Fibroblast of peridontal ligament (primary cell): ENCODE measurements around the gene GAB2.
A peak's percentile ranks its signal among the peaks of the same experiment; 100 is the strongest.
"Not testable (repeated sequence)": the region's sequence is repeated elsewhere in the genome, so short reads cannot be mapped to it uniquely, and the experiment has no call there.

ENCODE experiments used
- DNase-seq: peaks from one replicate; pipeline ENCODE4 v3.0.0-alpha.2; 2010; ENCODE audit errors: extremely low read depth

GAB2 gene, protein sequence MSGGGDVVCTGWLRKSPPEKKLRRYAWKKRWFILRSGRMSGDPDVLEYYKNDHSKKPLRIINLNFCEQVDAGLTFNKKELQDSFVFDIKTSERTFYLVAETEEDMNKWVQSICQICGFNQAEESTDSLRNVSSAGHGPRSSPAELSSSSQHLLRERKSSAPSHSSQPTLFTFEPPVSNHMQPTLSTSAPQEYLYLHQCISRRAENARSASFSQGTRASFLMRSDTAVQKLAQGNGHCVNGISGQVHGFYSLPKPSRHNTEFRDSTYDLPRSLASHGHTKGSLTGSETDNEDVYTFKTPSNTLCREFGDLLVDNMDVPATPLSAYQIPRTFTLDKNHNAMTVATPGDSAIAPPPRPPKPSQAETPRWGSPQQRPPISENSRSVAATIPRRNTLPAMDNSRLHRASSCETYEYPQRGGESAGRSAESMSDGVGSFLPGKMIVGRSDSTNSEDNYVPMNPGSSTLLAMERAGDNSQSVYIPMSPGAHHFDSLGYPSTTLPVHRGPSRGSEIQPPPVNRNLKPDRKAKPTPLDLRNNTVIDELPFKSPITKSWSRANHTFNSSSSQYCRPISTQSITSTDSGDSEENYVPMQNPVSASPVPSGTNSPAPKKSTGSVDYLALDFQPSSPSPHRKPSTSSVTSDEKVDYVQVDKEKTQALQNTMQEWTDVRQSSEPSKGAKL

DNA sequence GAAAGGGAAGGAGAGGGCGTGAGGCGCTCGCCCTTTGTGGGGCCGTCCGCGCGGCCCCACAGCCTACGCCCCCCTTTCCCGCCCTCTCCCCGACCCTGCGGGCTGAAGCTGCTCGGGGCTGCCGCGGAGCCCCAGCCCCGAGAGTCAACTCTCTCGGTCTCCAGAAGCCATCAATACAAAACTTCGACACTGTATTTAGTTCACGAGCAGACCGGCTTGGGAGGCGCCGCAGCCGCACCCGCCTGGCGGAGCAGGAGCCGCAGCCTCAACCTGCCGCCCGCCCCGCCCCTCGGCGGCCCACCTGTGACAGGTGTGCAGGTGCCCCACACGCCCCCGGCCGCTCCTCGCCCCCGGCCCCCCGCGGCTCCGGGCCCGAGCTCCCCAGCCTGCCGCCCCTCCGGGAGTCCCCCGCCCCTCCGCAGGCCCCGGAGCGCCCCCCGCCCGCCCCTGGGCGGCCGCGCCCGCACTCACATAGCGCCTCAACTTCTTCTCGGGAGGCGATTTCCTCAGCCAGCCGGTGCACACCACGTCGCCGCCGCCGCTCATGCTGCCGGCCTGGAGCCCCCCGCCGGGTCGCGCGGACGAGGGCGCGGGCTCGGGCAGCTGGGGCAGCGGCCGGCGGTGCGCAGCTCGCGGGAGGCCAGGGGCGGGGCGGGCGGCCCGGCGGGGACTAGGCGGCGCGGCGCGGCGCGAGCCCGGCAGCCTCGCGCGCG is at the start of gene GAB2:
TSS of gene GAB2 (minus strand) at position 646 of the 713 bp plus-strand sequence. CDS start at position 546, 100 bp downstream.
- no peak for DNase-seq

DNA sequence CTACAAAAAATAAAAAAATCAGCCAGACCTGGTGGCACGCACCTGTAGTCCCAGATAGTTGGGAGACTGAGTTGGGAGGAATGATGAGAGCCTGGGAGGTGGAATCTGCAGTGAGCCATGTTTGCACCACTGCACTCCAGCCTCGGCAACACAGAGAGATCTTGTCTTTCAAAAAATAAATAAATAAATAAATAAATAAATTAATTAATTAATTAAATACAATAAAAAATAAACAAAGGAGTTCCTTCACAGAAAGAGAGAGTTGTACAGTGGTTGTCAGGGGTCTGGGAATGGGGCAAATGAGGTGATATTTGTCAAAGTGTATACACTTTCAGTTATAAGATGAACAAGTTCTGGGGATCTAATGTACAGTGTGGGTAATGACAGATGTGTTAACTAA is 49.8 kb upstream of the GAB2 start:
- no peak for DNase-seq

DNA sequence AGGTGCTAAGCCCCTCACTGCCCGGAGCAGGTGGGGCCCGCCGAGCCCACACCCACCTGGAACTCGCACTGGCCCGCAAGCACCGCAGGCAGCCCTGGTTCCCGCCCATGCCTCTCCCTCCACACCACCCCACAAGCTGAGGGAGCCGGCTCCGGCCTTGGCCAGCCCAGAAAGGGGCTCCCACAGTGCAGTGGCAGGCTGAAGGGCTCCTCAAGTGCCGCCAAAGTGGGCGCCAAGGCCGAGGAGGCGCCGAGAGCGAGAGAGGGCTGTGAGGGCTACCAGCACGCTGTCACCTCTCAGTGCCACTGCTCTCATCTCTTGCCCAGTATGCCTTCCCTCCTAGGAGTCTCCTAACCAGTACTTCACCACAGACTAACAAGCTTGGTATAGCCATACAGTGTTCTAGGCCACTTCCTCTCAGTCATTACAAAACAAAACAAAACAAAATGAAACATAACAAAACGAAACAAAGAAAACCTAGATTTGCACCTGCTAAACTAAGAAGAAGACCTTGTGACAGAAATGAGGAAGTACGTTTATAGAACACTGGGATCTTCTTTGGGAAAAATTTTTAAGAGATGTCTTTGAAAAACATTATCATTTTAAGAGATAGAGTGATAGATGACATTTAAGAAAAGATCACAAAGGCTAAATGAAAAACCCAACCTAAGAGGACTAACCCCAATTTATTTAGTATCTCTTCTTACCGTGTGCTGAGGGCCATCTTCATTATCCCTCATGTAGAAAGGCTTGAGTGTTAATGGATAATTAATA is 47.7 kb upstream of the GAB2 start:
- no peak for DNase-seq

DNA sequence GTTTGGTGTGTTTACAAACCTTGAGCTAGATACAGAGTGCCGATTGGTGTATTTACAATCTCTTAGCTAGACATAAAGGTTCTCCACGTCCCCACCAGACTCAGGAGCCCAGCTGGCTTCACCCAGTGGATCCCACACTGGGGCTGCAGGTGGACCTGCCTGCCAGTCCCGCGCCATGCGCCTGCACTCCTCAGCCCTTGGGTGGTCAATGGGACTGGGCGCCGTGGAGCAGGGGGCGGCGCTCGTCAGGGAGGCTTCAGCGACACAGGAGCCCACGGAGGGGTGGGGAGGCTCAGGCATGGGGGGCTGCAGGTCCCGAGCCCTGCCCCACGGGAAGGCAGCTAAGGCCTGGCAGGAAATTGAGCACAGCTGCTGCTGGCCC is 47.2 kb upstream of the GAB2 start:
- DNase-seq, result not testable (repeated sequence)

DNA sequence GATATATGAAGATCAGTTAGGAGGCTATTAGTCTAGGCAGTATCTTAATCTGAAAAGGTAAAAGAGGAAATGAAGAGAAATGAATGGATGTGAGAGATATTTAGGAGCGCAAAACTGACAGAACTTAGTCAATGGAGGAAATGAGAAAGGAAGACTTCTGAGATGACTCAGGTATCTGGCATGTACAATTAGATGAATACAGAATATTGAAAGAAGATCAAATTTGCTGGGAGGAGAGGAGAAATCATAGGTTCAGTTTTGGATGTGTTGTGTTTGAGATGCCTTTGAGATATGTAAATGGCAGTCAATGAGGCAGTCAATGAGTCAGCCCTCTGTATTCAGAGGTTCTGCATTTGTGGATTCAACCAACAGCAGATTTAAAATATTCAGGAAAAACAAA is 42.9 kb upstream of the GAB2 start:
- peak; percentile 57 for DNase-seq

DNA sequence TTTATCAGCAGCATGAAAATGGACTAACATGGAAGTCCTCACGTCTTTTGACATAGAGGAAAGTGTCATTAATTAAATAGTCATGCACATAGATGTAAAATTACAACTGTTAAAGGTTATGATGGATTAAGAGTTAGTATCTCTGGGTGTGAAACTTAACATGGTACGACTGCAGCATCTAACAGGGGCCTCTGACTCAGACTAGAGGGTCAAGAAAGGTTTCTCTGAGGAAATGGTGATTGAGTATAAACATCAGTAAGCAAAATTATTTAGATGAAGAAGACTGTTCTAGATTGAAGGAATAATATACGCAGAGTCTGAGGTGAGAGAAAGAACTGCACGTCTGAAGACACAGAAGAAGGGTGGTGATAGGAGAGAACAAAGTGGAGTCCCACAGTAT is 42.1 kb upstream of the GAB2 start:
- DNase-seq, result no peak

DNA sequence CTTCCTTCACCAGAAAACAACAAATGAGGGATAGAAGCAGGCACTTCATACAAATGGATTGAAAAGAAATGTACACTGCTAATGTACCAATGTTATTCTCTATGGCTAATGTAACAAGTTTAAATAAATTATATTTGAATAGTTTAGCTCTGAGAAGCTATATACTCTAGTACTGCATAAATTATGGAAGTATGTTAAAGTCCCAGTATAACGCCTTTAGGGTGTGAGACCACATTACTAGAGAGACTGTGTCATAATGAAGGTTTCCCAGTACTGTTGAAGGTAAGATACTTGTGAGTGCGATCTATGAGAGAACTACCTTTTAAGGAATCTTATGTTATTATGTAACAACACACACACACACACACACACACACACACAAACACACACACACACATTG is 39.8 kb upstream of the GAB2 start:
- DNase-seq, result no peak

DNA sequence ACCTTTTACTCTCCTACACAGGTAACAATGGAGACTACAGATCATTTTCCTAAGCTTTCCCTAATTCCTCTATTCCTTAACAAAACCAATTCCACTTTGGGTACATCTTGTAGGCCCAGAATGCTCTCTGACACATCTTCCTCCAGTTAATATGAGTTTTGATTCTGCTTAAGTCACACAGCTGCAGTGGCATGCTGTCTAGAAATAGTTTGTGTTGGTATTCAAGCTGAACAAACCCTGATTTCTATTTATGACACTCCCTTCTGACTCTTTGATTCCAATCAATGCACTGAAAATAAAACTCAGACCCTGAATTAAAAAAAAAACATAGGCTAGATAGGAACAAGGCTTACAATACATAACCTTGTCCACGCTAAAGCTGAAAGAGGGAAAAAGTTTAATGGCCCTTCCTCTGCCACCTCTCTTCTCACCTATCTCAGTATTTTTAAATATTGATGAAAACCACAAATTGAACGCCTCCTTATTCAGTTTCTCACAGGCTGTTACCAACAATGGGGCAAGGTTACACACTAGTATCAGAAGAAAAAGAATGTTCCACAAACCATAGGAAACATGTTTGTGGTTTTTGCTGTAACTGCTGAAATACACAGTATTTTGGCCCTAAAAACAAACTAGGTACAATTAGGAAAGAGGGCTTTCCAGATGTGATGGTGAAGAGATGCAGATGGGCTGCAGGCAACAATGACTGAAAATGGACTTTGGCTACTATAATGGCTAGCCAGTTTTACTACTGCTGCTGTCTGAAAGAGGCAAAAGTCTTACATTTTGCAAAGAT is 35.7 kb upstream of the GAB2 start:
- peak; percentile 68 for DNase-seq

DNA sequence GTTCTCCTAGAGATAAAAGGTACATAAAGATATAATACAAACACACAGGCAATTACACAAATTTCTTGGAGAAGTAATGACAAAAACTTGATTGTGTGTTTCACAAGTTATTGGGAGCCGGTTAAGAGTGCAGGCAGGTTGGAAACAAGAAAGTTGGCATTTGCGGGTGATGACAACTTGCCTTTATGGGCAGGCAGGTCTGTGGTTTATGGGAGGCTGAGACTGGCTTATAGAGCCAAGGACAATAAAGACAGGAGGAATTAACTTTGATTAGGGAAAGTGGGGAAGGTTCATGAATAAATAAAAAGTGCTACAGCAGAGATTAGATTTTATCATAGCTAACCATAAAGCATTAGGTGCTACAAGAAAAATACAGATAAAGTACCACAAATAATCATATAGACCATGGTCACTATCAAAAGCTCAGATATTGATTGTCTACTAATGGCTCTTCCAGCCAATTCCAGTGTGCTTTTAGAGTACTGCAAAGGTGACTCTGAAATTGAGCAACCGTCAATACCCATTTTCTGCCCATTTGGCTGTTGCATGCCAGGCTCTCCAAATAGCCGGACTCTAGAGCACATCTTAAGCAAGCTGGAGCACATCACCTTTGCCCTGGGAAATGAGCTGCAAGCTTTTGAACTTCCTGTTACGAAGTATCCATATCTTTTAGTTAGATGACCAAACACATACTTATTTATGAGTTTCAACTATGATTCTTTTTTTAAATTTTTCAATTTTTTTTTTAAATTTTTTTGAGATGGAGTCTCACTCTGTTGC is 33.9 kb upstream of the GAB2 start:
- DNase-seq, result no peak

DNA sequence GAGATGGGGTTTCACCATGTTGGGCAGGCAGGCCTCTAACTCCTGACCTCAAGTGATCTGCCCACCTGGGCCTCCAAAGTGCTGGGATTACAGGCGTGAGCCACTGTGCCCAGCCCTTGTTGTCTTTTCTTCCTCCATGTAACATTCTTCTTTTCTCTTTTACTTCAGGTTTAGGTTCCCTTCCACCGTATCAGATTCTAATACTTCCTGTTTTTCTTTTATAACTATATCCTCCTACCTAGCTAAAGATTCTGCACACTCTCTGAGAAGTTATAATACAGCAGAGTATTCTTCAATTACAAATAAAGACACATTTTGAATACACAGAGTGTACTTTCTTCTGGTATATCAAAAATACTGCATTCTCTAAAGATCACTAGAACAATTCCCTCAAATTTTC is 33.2 kb upstream of the GAB2 start:
- DNase-seq, result no peak

DNA sequence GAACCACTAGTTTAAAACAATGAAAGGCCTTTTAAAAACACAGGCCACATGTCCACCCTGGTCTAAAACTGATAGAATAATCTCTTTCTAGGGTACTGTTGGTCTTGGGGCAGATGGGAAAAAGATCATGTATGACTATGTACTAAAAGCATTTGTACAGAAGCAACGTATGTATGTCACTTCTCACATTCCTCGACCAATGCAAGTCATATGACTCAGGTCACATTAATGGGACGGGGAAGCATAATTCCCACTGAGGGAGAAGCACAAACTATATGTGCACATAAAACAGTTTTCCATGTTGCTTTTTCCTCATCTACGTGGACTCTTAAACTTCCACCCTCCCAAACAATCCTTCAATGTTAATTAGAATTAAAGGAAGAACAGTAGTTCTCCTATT is 32.2 kb upstream of the GAB2 start:
- peak; percentile 11 for DNase-seq

DNA sequence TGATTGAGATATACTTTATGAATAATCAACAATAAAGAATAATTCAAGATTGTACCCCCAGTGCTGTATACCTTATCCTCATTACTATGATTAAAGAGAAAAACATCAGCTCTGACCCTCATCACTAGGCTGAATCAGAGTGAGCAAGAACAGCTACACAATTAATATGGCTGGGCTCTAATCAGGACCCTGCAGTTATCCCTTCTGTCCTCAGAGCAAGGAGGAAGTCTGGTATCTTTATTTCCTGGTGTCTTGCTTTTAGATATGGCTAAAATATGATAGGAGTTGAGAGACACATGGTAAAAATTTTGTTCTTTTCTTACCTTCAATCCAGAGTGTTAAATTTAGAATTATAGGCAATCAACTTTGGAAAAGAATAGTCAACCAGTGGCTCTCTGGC is 28.6 kb upstream of the GAB2 start:
- DNase-seq, result no peak

DNA sequence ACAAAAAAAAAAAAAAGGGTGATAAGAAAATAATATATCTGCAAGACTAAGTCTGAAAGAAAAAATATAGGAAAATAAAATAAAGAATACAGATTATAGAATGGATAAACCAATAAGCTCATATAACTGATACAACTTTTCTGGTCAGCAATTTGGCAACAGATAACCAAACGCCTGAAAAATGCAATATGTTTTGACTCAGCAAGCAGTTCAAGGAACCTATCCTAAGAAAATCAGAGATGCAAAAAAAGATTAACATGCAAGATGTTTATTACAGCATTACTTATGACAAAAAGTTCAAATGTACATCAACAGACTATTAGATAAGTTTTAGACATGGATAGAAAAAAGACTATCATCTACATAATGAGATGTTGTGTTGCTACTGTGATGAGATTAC is 27.1 kb upstream of the GAB2 start:
- no peak for DNase-seq

DNA sequence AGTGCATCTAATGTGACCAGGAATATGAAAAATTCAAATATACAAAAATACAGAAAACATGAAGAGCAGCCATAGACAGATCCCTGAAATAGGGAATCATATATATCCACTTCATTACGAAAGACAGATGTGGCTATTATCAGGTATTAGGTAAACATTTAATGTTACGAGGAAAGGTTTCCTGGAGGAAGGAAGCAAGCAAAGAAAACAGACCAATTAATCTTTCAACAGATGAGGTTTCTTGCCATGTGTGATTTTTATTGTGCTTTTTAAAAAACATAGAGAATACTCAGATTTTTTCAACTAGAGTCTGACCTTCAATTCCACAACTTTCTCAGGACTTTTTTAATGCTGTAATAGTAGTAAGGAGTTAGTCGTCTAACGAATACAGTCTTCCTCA is 24.3 kb upstream of the GAB2 start:
- DNase-seq, result no peak

DNA sequence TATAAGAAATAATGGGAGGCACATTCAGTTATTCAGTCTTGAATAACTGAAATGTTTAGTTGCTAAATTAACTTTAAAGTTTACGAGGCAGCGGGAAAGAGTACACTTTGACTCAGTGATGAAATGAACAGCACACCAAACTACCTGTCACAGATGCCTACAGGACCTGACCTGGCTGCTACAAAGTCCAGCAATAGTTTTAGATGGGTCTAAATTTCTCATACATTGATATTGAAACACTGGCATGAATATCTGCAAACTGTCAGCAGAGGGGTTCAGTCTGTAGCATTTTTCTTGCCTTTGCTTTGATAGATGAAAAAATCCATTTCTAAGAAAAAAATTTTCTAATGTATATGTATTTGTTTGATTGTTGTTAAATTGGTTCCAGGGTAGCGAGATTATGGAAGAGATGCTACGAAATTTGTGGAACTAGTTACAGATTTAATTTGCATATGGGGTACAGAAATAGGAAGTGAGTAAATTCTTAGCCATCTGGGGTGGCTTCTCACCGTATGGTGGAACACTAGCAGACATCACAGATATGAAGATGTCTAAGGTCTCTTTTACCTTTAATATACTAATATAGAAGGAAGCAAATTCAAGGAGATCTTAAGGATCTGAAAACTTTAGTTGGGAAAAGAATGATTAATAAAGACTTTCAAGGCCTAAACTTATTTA is 20.8 kb upstream of the GAB2 start:
- no peak for DNase-seq

DNA sequence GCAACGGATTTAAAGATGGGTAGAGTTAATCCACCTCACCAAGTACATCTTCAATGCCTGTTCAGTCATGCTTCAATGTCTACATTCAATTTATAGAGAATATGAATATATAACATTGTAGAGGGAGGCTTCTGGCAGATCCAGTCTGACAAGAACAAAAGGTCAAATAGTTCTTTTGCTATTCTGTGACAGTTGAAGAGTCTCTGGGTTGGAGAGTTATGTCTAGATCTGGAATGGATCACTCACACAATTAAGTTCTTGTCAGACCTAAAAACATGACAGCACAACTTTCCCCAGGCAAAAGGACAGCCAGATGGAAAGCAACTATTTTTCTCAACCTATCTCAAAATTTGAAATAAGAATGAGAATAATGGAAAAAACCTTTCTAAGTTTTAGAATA is 15.3 kb upstream of the GAB2 start:
- no peak for DNase-seq

DNA sequence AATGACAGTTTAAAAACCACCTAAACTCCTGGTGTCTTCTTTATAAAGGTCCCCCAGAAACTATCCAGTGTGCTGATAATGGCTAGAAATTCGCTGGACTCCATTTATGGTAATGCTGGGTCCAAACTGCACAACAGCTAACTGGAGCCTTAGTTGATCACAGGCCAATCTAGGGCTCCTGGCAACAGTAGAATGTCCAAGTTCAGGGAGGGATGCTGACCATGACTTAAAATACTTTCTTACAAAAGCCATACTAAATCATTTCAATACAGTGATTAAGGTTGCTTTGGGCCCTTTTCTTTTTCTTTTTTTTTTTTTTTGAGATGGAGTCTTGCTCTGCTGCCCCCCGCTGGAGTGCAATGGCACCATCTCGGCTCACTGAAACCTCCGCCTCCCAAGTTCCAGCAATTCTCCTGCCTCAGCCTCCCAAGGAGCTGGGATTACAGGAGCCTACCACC is 14.5 kb upstream of the GAB2 start:
- DNase-seq, result peak; percentile 14

DNA sequence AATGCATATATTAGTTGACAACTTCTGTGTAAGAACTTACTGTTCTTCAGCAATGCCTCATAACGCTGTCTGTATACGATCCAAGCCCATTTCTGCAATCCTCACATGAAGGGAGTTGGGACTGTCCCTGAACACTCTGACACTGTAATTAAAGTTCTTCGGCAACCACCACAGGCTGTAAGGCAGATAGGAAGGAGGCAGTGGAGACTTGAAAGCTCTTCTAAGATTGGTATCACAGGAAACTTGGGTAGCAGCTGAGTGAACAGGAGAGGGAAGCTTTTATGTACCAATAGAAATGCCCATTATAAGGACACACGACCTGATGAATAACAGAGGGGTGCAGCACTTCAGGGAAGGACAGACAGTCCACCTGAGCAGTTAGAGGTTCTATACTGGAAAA is 12.0 kb upstream of the GAB2 start:
- no peak for DNase-seq

DNA sequence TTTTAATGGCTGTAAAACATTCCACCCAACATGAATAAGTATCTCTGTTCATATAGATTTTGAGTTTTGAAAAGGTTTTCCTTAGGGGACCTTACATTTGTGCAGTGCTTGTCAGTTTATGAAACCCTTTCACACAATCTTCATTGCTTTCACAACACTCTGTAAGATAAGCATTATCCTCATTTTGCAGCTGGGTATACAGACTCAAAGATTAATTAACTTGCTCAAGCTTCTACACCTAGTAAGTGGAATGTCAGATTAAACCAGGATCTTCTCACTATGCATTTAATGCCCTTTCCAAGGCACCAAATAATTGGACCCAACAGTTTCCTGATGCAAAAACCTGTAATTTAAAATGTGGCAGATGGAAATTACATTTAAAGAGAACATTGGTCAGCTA is 11.6 kb upstream of the GAB2 start:
- no peak for DNase-seq

DNA sequence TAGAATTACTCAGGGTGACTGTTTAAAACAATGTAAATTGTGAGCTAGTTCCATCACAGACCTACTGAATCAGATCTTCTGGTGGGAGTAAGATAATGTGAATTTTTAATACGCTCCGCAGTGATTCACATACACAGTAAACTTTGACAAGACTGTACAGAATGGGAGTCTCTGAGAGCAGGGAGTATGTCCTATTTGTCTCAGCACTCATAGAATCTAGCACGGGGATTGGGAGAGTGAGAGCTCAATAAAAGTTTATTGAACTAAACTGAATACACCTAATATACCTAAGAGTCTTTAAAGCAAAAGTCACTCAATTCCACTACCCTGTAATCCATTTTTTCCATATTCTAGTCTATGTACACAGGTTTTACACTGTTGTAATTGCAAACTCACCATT is 11.2 kb upstream of the GAB2 start:
- no peak for DNase-seq
